A673 (cell line): ENCODE measurements around the gene MBD3L4.

ENCODE experiments used
- EZH2 ChIP-seq: fragments of 200-600 bp; sonication (generic); IDR thresholded peaks from 2 replicates; pipeline ENCODE4 v1.6.1; 2017; ENCODE audit warnings: borderline replicate concordance, low read depth, mild to moderate bottlenecking, mixed read lengths, antibody characterized with exemption, low read length; ENCODE audit not compliant: poor library complexity, severe bottlenecking
- TF ChIP-seq, protein P1 (sequence below): fragments of 300-800, 200-600 bp; sonication (generic); conservative IDR thresholded peaks from 2 replicates; pipeline ENCODE4 v1.5.1; 2017; ENCODE audit warnings: low read depth, mild to moderate bottlenecking, antibody characterized with exemption, low read length, moderate library complexity, mixed read lengths

- TF ChIP-seq, protein P1, sequence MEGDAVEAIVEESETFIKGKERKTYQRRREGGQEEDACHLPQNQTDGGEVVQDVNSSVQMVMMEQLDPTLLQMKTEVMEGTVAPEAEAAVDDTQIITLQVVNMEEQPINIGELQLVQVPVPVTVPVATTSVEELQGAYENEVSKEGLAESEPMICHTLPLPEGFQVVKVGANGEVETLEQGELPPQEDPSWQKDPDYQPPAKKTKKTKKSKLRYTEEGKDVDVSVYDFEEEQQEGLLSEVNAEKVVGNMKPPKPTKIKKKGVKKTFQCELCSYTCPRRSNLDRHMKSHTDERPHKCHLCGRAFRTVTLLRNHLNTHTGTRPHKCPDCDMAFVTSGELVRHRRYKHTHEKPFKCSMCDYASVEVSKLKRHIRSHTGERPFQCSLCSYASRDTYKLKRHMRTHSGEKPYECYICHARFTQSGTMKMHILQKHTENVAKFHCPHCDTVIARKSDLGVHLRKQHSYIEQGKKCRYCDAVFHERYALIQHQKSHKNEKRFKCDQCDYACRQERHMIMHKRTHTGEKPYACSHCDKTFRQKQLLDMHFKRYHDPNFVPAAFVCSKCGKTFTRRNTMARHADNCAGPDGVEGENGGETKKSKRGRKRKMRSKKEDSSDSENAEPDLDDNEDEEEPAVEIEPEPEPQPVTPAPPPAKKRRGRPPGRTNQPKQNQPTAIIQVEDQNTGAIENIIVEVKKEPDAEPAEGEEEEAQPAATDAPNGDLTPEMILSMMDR, result no peak
- TF ChIP-seq EZH2, result no peak
Measured at GRCh38 chr19:7067716-7068115, 27.7 kb upstream of the MBD3L4 start.
